GM13977 (cell line): ENCODE data around the gene TNFRSF1A.

Experiments
- DNase-seq: peaks from one replicate; pipeline ENCODE4 v3.0.0; 2012; ENCODE audit warnings: low spot score
- CTCF ChIP-seq: IDR thresholded peaks from 2 replicates; pipeline ENCODE4 v1.5.1; 2012; ENCODE audit warnings: mild to moderate bottlenecking, control low read depth; ENCODE audit not compliant: insufficient read depth; ENCODE audit errors: extremely low read depth, missing control alignments
- in situ Hi-C: fragments of 300-500 bp; cut with MboI; formaldehyde crosslinking; loops from one replicate; pipeline ENCODE4 v1.12.0; 2022; ENCODE audit warnings: low sequenced_read_pairs, low pct_unique_long_range_greater_than_20kb, mixed read lengths, inconsistent platforms; ENCODE audit not compliant: unreplicated experiment

TNFRSF1A gene

GRCh38 chr12:6306599-6307220, 35.2 kb downstream of the TNFRSF1A start:
- TF ChIP-seq CTCF, result no peak
- in situ Hi-C loops, result no loop called here
- no peak for DNase-seq

- in situ Hi-C loops, result no loop called here
- TF ChIP-seq CTCF, result no peak
- DNase-seq, result no peak
Observed at GRCh38 chr12:6306151-6306550, 35.7 kb downstream of the TNFRSF1A start.

GRCh38 chr12:6303071-6303470, 38.8 kb downstream of the TNFRSF1A start:
- TF ChIP-seq CTCF, result no peak
- in situ Hi-C loops, result no loop called here
- DNase-seq, result no peak

GRCh38 chr12:6302621-6303020, 39.3 kb downstream of the TNFRSF1A start:
- no peak for DNase-seq
- in situ Hi-C loops, result no loop called here
- TF ChIP-seq CTCF, result no peak

GRCh38 chr12:6301721-6302120, 40.2 kb downstream of the TNFRSF1A start:
- TF ChIP-seq CTCF, result no peak
- in situ Hi-C loops, result no loop called here
- no peak for DNase-seq

GRCh38 chr12:6297170-6297569, 44.7 kb downstream of the TNFRSF1A start:
- no peak for TF ChIP-seq CTCF
- in situ Hi-C loops, result no loop called here
- no peak for DNase-seq
